Activated CD4-positive, alpha-beta T cell treated with anti-CD3 and anti-CD28 coated beads, Interleukin-2, Interleukin-4, amounts not matched to agents 100 ng/mL and 50 ng/mL, durations not matched to agents 16 hours and 8 hours (primary cell): ENCODE results near the gene TEX10.
"Not testable (repeated sequence)": the region's sequence is repeated elsewhere in the genome, so short reads cannot be mapped to it uniquely, and the experiment has no call there.

ENCODE experiments used
- DNase-seq: peaks from one replicate; pipeline ENCODE4 v3.0.0-alpha.2; 2020; ENCODE audit warnings: low spot score

TEX10 gene

GRCh38 chr9:100352727-100353505 is at the start of gene TEX10:
TEX10 (minus strand) TSS chr9:100352942; CDS start chr9:100349363, 3,579 bp downstream.
- peak; percentile 90 for DNase-seq

- no peak for DNase-seq
Observed at GRCh38 chr9:100401042-100401441, 48.3 kb upstream of the TEX10 start.

DNA sequence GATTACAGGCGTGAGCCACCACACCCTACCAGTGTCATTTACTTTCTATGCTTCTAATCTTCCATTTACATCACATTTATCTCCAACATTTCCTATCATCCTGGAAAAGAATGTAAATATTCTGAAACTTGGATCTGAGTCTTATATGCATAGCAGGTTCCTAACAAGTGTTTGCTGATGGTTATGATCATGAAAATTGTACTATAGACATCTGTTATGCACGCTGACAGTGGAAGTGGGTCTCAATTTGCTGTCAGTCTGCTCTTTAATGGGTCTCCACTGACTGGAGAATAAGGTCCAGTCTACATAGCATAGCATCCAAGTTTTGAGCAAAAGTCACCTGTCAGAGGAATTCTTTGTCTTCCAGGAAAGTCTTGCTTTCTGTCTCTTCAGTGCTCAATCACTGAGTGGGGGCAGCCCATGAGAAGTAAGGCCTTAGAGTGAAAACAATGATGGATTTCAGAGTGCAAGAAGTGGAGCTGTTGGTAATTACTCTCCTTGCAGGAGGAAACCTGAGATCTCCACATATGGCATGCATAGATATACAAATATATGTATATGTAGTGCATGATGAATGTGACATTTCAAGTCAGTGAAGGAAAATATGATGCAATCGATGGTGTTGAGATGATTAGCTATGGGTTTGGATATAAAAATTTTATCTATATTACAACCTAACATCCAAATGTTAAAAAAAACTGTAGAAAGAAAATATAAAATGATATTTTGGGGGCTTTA is 45.0 kb upstream of the TEX10 start:
- DNase-seq, result no peak

- DNase-seq, result no peak
Observed at GRCh38 chr9:100396769-100397168, 44.0 kb upstream of the TEX10 start.

DNA sequence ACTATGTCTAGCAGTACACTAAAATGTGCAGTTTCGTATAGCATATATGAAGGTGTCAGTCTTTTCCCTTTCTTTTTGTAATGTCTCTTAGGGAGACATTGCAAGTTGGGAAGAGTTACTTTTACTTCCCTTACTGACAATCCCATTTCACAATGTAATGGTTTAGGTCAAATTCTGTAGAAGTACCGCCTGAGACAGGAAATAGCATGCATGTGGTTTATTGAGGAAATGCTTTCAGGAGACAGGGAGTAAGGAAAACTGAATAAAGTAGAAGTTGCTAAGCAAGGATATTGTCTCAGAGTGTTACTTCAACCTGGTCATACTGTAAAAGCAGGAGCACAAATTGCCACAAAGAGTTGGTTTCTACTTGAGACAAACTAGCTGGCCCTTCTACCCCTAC is 42.1 kb upstream of the TEX10 start:
- DNase-seq, result no peak

- no peak for DNase-seq
Observed at GRCh38 chr9:100394032-100394695, 41.4 kb upstream of the TEX10 start.

- DNase-seq, result not testable (repeated sequence)
Observed at GRCh38 chr9:100392989-100393388, 40.2 kb upstream of the TEX10 start.

DNA sequence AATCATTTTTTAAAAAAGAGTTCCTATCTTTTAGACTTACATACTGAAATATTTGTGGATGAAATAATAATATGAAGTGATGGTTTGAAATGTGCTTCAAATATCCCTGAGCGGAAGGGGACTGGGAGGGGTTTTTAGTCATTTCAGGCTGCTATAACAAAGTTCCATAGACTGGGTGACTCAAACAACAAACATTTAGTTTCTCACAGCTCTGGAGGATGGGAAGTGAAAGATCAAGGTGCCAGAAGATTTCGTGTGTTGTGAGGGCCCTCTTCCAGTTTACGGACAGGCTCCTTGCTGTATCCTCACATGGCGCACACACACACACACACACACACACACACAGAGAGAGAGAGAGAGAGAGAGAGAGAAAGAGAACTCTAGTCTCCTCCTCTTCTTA is 27.1 kb upstream of the TEX10 start:
- DNase-seq, result no peak

DNA sequence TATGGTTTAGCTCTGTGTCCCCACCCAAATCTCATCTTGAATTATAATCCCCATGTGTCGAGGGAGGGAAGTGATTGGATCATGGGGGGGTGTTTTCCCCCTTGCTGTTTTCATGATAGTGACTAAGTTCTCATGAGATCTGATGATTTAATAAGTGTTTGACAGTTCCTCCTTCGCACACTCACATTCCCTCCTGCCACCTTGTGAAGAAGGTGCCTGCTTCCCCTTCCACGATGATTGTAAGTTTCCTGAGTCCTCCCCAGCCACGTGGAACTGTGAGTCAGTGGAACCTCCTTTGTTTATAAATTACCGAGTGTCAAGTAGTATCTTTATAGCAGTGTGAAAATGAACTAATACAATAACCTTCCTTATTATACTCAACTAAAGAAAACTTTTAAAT is 24.3 kb upstream of the TEX10 start:
- no peak for DNase-seq

GRCh38 chr9:100375658-100376057 is 22.9 kb upstream of the TEX10 start:
- DNase-seq, result no peak

DNA sequence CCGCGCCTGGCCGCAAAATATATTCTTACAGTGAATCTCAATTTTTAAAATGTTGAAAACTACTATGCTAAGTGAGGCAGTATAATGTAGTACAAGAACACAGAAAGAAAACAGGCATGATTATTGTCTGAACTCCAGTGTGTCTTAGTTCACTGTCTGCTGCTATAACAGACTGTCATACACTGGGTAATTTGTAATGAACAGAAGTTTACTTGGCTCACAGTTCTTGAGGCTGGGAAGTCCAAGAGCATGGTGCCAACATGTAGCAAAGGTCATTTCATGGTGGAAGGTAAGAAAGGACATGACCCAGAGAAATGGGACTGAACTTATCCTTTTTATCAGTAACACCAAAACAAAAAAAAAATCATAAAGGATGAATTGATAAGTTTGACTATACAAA is 19.9 kb upstream of the TEX10 start:
- DNase-seq, result no peak

GRCh38 chr9:100370064-100370723 is 17.5 kb upstream of the TEX10 start:
- DNase-seq, result no peak

DNA sequence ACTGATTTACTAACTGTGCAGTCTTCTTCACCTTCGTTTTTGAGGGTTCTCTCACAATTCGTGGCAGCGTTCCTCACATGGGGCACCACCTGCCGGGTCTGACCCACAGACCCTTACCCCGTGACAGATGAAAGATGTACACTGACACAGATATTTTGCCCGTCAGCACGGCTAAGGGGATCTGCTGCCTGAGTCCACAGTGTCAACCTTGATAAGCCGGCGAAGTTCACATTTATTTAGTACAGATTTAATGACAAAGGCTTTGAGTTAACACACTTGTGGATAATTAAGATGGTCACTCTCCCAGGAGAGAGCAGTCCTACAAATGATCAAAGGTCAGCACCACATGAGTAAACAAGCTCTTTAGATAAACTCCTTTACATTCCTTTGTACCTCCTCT is 15.9 kb upstream of the TEX10 start:
- no peak for DNase-seq

GRCh38 chr9:100366121-100366520 is 13.4 kb upstream of the TEX10 start:
- no peak for DNase-seq

GRCh38 chr9:100364013-100364412 is 11.3 kb upstream of the TEX10 start:
- DNase-seq, result no peak

DNA sequence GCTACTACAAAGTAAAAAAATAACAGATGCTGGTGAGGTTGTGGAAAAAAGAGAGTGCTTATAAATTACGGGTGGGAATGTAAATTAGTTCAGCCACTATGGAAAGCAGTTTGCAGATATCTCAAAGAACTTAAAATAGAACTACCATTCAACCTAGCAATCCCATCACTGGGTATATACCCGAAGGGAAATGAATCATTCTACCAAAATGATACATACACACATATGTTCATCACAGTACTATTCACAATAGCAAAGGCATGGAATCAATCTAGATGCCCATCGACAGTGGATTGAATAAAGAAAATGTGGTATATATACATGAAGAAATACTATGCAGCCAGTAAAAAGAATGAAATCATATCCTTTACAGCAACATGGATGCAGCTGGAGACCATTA is 6.3 kb upstream of the TEX10 start:
- DNase-seq, result no peak

- DNase-seq, result no peak
Observed at GRCh38 chr9:100357501-100357900, 4.8 kb upstream of the TEX10 start.

GRCh38 chr9:100355561-100355960 is 2.8 kb upstream of the TEX10 start:
- no peak for DNase-seq

DNA sequence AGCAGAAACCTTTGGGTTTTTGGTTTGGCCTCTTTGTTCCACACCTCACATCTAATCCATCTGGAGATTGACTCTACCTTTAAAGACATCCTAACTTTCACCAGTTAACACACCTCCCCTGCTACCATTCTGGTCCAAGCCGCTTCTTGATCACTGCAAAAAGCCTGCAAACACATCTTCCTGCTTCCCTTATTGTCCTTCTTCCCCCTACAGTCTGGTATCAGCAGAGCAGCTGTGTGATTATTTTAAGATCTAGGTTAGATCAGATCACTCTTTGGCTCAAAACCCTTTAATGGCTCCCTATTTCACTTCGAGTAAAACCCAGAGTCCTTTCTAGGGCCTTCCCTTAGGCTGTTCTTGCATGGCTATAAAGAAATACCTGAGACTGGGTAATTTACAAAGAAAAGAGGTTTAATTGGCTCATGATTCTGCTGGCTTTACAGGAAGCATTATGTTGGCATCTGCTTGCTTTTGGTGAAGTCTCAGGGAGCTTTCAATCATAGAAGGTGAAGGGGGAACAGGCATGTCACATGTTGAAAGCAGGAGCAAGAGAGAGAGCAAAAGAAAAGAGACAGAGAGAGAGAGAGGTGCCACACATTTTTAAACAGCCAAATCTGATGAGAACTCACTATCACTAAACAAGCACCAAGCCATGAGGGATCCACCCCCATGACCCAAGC is 1.5 kb upstream of the TEX10 start:
- DNase-seq, result no peak

GRCh38 chr9:100352201-100352726 is 478 bp downstream of the TEX10 start:
- DNase-seq, result peak; percentile 18

GRCh38 chr9:100351508-100351907 is 1.2 kb downstream of the TEX10 start:
- no peak for DNase-seq

DNA sequence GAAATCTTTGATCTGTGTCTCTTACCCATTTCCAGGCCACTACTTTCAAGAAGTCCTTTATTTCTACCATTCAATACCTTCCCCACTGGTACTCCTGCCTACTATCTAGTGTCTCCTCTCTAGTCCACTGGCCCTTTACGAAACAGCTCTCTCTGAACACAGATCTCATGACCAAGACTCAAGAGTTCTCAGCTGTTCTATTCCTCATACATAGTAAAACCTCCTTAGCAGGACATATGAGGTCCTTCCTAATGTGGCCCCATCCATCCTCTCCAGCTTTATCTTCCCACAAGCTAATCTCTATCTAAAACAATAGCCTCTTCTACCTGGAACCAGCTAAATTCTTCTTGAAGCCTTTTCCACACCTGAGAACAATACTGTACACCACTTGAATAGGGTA is 2.6 kb downstream of the TEX10 start:
- DNase-seq, result no peak
